ENCODE data around the gene ITSN2.
"Not testable (repeated sequence)": the region's sequence is repeated elsewhere in the genome, so short reads cannot be mapped to it uniquely, and the experiment has no call there.

The ITSN2 gene

DNA sequence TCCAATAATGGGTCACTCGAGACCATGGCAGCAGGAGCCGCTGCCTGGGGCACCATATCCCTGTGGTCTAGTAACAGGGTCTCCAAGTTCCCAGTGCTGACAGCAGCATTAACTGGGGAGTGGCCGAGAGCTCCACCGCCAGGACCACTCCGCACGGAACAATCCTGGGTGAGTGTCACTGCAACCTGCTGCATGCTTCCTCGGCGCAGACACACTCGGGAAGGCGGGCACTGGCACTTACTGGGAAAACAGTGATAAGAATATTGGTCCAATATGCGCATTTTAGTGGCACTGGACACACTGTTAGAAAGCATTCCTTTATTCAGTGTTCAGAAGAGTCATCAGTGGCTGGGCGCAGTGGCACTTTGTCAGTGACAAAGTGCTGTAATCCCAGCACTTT lies 155.8 kb downstream of the ITSN2 start:
- H3K4me3 ChIP-seq (ENCODE audit: low read depth, low read length): no peak overlapping the region
- no peak for TF ChIP-seq CTCF (IDR thresholded peaks at IDR 0.05; ENCODE audit: control insufficient read depth, extremely low read depth, insufficient read depth)
- DNase-seq (ENCODE audit: low read depth): no peak

DNA sequence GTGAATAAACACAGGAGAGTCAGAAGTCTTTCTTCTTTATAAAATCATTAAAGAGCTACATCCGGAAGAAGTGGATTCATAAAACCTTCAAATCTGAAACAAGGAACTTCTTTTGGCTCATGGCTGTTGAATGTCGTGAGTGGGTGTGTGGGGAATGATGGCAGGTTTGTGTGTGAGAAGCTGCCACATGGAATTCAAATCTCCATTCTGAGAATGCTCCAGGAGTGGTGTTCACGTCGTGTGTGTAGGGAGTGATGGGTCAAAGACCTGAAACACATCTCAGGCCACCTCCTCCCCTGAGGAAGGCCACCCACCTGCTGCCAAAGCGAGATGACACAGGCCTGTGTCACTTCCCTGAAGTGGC lies 156.6 kb downstream of the ITSN2 start:
- no peak overlapping the region for H3K4me3 ChIP-seq (ENCODE audit: low read depth, low read length)
- TF ChIP-seq CTCF (IDR thresholded peaks at IDR 0.05; ENCODE audit: control insufficient read depth, extremely low read depth, insufficient read depth): no peak
- no peak for DNase-seq (ENCODE audit: low read depth)

GRCh38 chr2:24203029-24203786 lies 157.1 kb downstream of the ITSN2 start:
- no peak for TF ChIP-seq CTCF (IDR thresholded peaks at IDR 0.05; ENCODE audit: control insufficient read depth, extremely low read depth, insufficient read depth)
- no peak overlapping the region for H3K4me3 ChIP-seq (ENCODE audit: low read depth, low read length)
- no peak for DNase-seq (ENCODE audit: low read depth)

DNA sequence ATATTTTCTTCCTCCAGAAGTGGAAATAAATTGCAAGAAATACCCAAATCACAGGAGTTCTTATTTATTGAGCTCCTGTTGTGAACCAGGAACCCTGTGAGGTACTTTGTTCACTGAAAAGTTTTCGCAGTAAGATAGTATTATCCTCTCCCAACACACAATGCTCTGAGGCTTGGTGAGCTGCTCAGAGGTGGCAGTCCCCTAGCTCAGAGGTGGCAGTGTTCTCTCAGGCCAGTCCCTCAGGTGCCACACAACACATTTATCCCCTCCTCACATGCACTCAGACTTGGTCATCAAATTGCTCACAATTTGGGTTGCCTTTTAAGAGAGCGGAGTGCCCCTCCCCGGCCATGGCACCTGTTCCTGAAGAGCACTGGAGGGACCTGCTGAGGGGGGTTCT lies 159.5 kb downstream of the ITSN2 start:
- TF ChIP-seq CTCF (IDR thresholded peaks at IDR 0.05; ENCODE audit: control insufficient read depth, extremely low read depth, insufficient read depth): no peak
- no peak for DNase-seq (ENCODE audit: low read depth)
- no peak overlapping the region for H3K4me3 ChIP-seq (ENCODE audit: low read depth, low read length)

DNA sequence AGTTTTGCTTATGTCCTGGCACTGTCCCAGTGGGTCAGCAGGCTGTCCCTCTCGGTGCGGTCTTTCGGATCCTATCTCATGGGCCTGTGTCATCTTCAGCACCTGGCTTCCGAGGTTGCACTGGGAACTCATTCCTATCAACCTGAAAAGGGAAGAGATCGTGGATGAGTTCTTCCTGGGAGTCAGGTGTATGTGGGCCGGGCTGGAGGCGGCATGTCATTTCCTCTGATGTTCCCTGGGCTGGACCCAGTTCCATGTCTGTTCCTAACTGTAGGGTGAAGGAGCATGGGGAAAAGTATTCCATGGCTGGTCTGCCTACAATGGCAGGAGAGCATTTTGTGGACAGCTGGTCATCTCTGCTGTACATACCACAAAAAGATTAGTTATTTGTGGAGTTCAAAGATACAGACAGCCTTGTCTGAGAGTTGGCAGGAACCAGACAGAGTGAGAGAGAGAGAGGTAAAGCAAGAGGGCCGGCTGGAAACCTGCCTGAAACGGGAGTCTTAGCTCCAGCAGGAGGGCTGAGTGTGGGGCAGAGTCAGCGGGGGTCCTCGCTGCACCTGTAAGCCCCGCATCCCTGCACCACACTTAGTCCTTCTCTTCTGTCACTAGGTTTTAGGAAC lies 160.3 kb downstream of the ITSN2 start:
- no peak for TF ChIP-seq CTCF (IDR thresholded peaks at IDR 0.05; ENCODE audit: control insufficient read depth, extremely low read depth, insufficient read depth)
- no peak overlapping the region for H3K4me3 ChIP-seq (ENCODE audit: low read depth, low read length)
- DNase-seq (ENCODE audit: low read depth): no peak

GRCh38 chr2:24197213-24197612 lies 163.1 kb downstream of the ITSN2 start:
- not testable (repeated sequence) for H3K4me3 ChIP-seq (ENCODE audit: low read depth, low read length); DNase-seq (ENCODE audit: low read depth)

DNA sequence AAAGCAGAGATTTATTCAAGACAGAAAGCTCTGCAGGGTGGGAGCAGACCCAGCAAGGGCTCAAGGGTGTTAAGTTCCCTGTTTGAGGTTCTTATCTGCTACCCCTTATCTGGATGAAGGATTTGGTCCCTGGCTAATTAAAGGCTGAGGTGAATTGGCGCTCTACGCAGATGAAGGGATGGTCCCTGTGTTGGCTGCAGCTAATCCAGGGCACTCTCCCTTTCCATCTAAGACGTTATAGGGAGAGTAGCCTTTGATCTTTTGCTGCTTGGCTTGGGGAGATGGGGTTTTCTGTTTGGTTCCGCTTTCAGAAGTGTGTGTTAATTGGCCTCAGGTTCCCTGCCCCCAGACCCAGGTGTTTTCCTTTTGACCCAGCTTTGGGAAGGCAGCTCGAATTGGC lies 168.5 kb downstream of the ITSN2 start:
- no peak overlapping the region for H3K4me3 ChIP-seq (ENCODE audit: low read depth, low read length)
- no peak for DNase-seq (ENCODE audit: low read depth)
- no peak for TF ChIP-seq CTCF (IDR thresholded peaks at IDR 0.05; ENCODE audit: control insufficient read depth, extremely low read depth, insufficient read depth)

All from LNCaP clone FGC (cell line).